GDM1 (cell line): ENCODE data around the gene ACSM5.
"Not testable (repeated sequence)": the region's sequence is repeated elsewhere in the genome, so short reads cannot be mapped to it uniquely, and the experiment has no call there.

ENCODE experiments used
- DNase-seq: peaks from one replicate; lab custom pipeline; 2025; lab: John Stamatoyannopoulos, UW

ACSM5 gene

GRCh38 chr16:20453633-20454032, 44.3 kb downstream of the ACSM5 start:
- DNase-seq = not testable (repeated sequence)

GRCh38 chr16:20459227-20459626, 49.9 kb downstream of the ACSM5 start:
- not testable (repeated sequence) for DNase-seq

GRCh38 chr16:20460313-20460712, 51.0 kb downstream of the ACSM5 start:
- not testable (repeated sequence) for DNase-seq

GRCh38 chr16:20468954-20469353, 59.6 kb downstream of the ACSM5 start:
- not testable (repeated sequence) for DNase-seq

GRCh38 chr16:20469930-20470329, 60.6 kb downstream of the ACSM5 start:
- DNase-seq = not testable (repeated sequence)

GRCh38 chr16:20470732-20471131, 61.4 kb downstream of the ACSM5 start:
- not testable (repeated sequence) for DNase-seq

- not testable (repeated sequence) for DNase-seq
Observed at GRCh38 chr16:20477188-20477744, 67.9 kb downstream of the ACSM5 start.

- not testable (repeated sequence) for DNase-seq
Observed at GRCh38 chr16:20483989-20484388, 74.7 kb downstream of the ACSM5 start.

- no peak for DNase-seq
Observed at GRCh38 chr16:20484726-20485125, 75.4 kb downstream of the ACSM5 start.

- no peak for DNase-seq
Observed at GRCh38 chr16:20485408-20485807, 76.1 kb downstream of the ACSM5 start.
